Neuron (in vitro differentiated cells): Measurements from ENCODE around the gene NLRP4.
A peak's percentile ranks its signal among the peaks of the same experiment; 100 is the strongest.

ENCODE experiments used
- H2AFZ ChIP-seq: one replicate; pipeline ENCODE4 v1.6.1; 2013; ENCODE audit warnings: low read depth, mild to moderate bottlenecking, inconsistent platforms, low read length, moderate library complexity
- H3K27me3 ChIP-seq: one replicate; pipeline ENCODE4 v1.6.1; 2013; ENCODE audit warnings: low read length; ENCODE audit not compliant: insufficient read depth
- H3K36me3 ChIP-seq: one replicate; pipeline ENCODE4 v1.6.1; 2013; ENCODE audit warnings: low read length; ENCODE audit not compliant: insufficient read depth
- H3K4me1 ChIP-seq: one replicate; pipeline ENCODE4 v1.6.1; 2013; ENCODE audit warnings: low read length; ENCODE audit not compliant: insufficient read depth
- H3K4me3 ChIP-seq: 2 replicates; pipeline ENCODE4 v1.5.1; 2013; ENCODE audit warnings: mild to moderate bottlenecking, low read length, moderate library complexity
- H3K9me3 ChIP-seq: one replicate; pipeline ENCODE4 v1.6.1; 2013; ENCODE audit warnings: low read length

NLRP4 gene

DNA sequence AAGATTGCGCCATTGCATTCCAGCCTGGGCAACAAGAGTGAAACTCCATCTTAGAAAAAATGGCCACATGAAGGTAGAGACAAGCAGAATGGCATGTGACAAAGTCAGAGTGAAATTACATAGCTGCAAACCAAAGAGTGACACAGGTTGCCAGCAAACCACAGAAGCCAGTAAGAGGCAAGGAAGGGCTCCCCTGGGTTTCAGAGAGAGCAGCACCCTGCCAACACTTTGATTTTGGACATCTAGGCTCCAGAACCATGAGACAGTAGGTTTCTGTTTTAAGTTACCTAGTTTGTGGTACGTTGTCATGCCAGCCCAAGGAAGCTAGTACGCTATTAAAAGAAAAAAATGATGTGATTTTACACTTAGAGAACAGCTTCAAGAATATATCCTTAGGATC is 1.9 kb downstream of the NLRP4 start:
- Histone ChIP-seq H3K4me3 (no peak overlapping the region), H3K9me3 (peaks cover 2% of the 10 kb centered on the region), H2AFZ (no peak overlapping the region), H3K36me3 (no peaks in the 10 kb centered on the region), H3K4me1 (no peaks in the 10 kb centered on the region), H3K27me3 (peaks cover 2% of the 10 kb centered on the region)

DNA sequence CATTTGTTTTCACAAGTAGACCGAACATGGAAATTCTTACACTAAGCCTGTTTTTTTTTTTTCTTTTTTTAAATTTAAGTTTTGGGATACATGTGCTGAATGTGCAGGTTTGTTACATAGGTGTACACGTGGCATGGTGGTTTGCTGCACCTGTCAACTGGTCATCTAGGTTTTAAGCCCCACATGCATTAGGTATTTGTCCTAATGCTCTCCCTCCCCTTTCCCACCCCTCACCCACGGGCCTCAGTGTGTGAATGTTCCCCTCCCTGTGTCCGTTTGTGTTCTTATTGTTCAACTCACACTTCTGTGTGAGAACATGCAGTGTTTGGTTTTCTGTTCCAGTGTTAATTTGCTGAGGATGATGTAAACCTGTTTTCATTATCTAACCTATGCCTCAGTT is 2.6 kb downstream of the NLRP4 start:
- H3K4me3 ChIP-seq: no peak overlapping the region
- peaks cover 2% of the 10 kb centered on the region for H3K9me3 ChIP-seq
- no peaks in the 10 kb centered on the region for H3K36me3 ChIP-seq
- no peaks in the 10 kb centered on the region for H3K4me1 ChIP-seq
- H3K27me3 ChIP-seq: peaks cover 2% of the 10 kb centered on the region
- H2AFZ ChIP-seq: no peak overlapping the region

DNA sequence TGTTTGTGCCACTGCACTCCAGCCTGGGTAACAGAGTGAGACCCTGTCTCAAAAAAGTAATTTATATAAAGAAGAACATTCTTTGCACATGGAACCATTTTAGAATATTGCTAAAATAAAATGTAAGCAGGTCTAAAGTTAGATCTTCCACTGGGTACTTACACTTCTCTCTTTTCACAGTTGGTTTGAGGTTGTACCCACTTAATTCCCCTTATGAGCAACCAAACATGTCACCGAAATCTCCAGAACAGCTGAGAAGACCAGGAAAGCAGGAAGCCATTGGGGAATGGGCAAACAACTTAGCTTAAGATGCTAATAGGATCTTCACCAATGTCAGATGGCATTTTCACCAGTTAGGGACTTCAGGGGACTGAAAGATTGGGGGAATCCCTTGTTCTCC is 18.8 kb downstream of the NLRP4 start:
- Histone ChIP-seq H3K27me3 (peaks cover 3% of the 10 kb centered on the region), H3K4me1 (no peaks in the 10 kb centered on the region), H3K4me3 (no peak overlapping the region), H2AFZ (no peak overlapping the region), H3K36me3 (no peaks in the 10 kb centered on the region), H3K9me3 (peaks cover 4% of the 10 kb centered on the region)

DNA sequence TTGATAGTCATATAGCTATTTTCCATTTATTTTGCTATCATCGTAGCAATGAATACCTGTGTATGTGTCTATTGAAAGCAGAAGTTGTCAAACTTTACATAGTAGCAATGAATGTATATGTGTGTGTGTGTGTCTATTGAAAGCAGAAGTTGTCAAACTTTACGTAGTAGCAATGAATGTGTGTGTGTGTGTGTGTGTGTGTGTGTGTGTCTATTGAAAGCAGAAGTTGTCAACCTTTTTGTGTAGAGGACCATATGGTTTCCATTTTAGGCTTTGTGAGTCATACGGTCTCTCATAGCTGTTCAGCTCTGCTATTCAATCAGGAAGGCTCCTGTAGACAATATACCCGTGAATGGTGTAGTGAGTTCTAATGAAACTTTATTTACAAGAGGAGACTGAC is 20.8 kb downstream of the NLRP4 start:
- H3K4me3 ChIP-seq: no peak overlapping the region
- no peaks in the 10 kb centered on the region for H3K4me1 ChIP-seq
- H3K9me3 ChIP-seq: peaks cover 4% of the 10 kb centered on the region

DNA sequence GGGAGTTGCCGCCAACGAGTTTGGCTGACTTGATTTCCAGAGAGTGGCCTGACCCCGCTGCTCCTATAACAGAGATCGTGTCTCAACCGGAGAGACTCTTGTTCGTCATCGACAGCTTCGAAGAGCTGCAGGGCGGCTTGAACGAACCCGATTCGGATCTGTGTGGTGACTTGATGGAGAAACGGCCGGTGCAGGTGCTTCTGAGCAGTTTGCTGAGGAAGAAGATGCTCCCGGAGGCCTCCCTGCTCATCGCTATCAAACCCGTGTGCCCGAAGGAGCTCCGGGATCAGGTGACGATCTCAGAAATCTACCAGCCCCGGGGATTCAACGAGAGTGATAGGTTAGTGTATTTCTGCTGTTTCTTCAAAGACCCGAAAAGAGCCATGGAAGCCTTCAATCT is 21.6 kb downstream of the NLRP4 start:
- Histone ChIP-seq H2AFZ (no peak overlapping the region), H3K4me3 (no peak overlapping the region), H3K4me1 (no peaks in the 10 kb centered on the region), H3K27me3 (peaks cover 6% of the 10 kb centered on the region), H3K36me3 (no peaks in the 10 kb centered on the region), H3K9me3 (peaks cover 4% of the 10 kb centered on the region)

More for the DNA sequence above, 20.8 kb downstream of the NLRP4 start:
- Histone ChIP-seq H2AFZ (no peak overlapping the region), H3K36me3 (no peaks in the 10 kb centered on the region), H3K27me3 (peaks cover 6% of the 10 kb centered on the region)

DNA sequence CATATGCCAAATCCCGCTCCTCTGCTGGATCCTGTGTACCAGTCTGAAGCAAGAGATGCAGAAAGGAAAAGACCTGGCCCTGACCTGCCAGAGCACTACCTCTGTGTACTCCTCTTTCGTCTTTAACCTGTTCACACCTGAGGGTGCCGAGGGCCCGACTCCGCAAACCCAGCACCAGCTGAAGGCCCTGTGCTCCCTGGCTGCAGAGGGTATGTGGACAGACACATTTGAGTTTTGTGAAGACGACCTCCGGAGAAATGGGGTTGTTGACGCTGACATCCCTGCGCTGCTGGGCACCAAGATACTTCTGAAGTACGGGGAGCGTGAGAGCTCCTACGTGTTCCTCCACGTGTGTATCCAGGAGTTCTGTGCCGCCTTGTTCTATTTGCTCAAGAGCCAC is 22.1 kb downstream of the NLRP4 start:
- peaks cover 4% of the 10 kb centered on the region for H3K9me3 ChIP-seq
- H3K36me3 ChIP-seq: no peaks in the 10 kb centered on the region
- H3K4me3 ChIP-seq: no peak overlapping the region
- peaks cover 6% of the 10 kb centered on the region for H3K27me3 ChIP-seq
- H2AFZ ChIP-seq: no peak overlapping the region
- no peaks in the 10 kb centered on the region for H3K4me1 ChIP-seq

- no peaks in the 10 kb centered on the region for H3K36me3 ChIP-seq
- H3K4me3 ChIP-seq: no peak overlapping the region
- no peaks in the 10 kb centered on the region for H3K4me1 ChIP-seq
- H2AFZ ChIP-seq: no peak overlapping the region
- H3K9me3 ChIP-seq: peaks cover 4% of the 10 kb centered on the region
- H3K27me3 ChIP-seq: peaks cover 6% of the 10 kb centered on the region
Observed at GRCh38 chr19:55858969-55859368, 22.6 kb downstream of the NLRP4 start.

- Histone ChIP-seq H2AFZ (no peak overlapping the region), H3K36me3 (no peaks in the 10 kb centered on the region), H3K9me3 (no peaks in the 10 kb centered on the region), H3K4me3 (no peak overlapping the region), H3K4me1 (no peaks in the 10 kb centered on the region), H3K27me3 (no peaks in the 10 kb centered on the region)
Observed at GRCh38 chr19:55866521-55866920, 30.2 kb downstream of the NLRP4 start.

DNA sequence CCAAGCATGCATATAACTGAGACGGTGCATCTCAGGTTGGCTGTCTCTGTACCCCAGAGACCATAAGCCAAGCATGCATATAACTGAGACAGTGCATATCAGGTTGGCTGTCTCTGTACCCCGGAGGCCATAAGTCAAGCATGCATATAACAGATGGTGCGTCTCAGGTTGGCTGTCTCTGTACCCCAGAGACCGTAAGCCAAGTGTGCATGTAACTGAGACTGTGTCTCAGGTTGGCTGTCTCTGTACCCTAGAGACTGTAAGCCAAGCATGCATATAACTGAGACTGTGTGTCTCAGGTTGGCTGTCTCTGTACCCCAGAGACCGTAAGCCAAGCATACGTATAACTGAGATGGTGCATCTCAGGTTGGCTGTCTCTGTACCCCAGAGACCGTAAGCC is 30.8 kb downstream of the NLRP4 start:
- Histone ChIP-seq H2AFZ (no peak overlapping the region), H3K9me3 (no peaks in the 10 kb centered on the region), H3K27me3 (no peaks in the 10 kb centered on the region), H3K36me3 (no peaks in the 10 kb centered on the region), H3K4me1 (no peaks in the 10 kb centered on the region), H3K4me3 (no peak overlapping the region)

- H3K36me3 ChIP-seq: no peaks in the 10 kb centered on the region
- H3K9me3 ChIP-seq: no peaks in the 10 kb centered on the region
- H2AFZ ChIP-seq: no peak overlapping the region
- H3K4me3 ChIP-seq: no peak overlapping the region
- no peaks in the 10 kb centered on the region for H3K4me1 ChIP-seq
- no peaks in the 10 kb centered on the region for H3K27me3 ChIP-seq
Observed at GRCh38 chr19:55870736-55871135, 34.4 kb downstream of the NLRP4 start.

DNA sequence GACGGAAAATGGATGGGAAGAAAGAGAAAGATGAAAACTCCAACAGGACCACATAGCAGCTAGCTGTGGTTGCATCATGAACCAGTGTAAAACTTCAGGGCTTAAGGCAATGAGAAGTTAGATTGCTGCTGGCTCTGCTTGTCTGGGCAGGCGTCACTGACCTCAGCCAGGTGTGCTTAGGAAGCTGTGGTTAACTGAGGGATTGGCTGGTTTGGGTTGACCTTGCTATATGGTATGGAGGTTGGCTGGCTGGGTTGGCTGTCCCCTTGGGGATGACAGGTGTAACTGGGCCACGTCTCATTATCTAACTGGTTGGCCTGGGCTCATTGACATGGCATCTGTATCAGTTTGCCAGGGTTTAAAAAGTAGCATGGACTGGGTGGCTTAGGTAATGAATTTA is 40.9 kb downstream of the NLRP4 start:
- Histone ChIP-seq H3K4me3 (no peak overlapping the region), H3K27me3 (no peaks in the 10 kb centered on the region), H3K4me1 (no peaks in the 10 kb centered on the region), H3K9me3 (no peaks in the 10 kb centered on the region), H2AFZ (no peak overlapping the region), H3K36me3 (no peaks in the 10 kb centered on the region)

DNA sequence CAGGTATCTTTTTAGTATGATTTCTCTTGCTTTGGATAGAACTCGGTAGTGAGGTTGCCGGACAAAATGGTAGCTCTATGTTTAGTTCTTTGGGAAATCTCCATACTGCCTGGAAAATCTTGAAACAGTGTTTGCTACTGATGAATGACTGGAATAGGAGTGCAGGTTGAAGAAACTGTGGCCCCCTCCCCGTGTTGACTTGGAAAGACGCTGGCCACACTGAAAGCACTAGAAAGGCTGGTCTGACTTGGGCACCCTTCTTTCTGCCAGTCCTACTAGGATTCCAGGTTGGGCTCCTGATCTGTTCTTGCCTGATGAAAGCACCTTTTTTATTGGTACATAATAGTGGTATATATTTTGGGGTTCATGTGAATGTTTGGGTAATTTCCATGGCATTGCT is 46.3 kb downstream of the NLRP4 start:
- no peaks in the 10 kb centered on the region for H3K4me1 ChIP-seq
- H3K36me3 ChIP-seq: no peaks in the 10 kb centered on the region
- no peaks in the 10 kb centered on the region for H3K9me3 ChIP-seq
- no peak overlapping the region for H2AFZ ChIP-seq
- peaks cover 2% of the 10 kb centered on the region for H3K27me3 ChIP-seq
- H3K4me3 ChIP-seq: no peak overlapping the region

DNA sequence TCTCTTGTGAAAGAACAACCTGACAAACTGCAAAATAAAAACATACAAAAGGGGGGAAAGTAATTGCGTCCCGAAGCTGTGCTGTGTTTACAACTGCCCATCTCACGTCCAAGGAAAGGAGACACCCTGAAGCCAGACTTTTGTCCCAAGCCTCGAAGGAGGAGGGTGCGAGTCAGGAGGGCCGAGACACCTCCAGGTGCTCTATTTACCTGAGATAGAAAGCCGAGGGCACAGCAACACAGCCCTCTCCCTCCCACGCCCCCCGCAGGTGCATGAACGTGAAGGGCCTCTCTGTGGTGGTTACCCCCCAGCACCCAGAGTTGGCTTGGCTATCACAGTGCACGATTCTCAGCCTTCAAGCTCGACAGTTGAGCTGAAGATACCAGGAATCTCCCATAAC is 62.6 kb downstream of the NLRP4 start:
- Histone ChIP-seq H3K36me3 (no peaks in the 10 kb centered on the region), H2AFZ (no peak overlapping the region), H3K27me3 (no peaks in the 10 kb centered on the region), H3K9me3 (no peaks in the 10 kb centered on the region), H3K4me3 (no peak overlapping the region), H3K4me1 (peaks cover 9% of the 10 kb centered on the region)

DNA sequence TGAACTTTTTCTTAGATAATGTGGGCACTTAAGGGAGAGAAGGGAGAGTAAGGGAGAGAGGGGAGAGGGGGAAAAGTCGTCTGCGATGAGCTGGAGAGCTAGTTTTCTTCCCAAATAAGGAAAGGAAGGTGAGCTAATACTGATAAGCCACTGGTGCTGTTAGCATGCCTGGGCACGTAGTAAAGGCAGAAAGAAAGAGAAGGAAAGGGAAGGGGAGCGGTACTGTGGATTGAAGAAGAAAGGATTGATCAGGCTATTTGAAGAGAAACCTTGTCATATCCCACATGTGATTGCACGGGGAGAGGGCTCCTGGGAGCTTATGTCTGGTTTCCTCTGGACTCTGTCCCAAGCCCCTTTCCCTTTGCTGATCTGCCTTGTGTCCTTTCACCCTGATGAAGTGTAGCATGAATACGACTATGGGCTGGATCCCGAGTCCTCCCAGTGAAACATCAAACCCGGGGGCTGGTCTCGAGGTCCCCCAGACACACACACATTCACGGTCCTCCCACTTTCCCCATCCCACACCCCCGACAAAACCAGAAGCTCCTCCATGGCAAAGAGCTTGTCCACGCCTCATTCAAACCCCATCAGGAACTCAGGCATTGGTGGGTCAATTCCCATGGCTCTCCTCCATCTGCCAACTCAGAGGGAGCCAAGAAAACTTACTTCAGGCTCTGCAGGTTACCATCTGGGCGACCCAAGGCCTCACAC is 65.2 kb downstream of the NLRP4 start:
- peak overlapping the region; percentile 10 for H2AFZ ChIP-seq
- no peaks in the 10 kb centered on the region for H3K36me3 ChIP-seq
- no peaks in the 10 kb centered on the region for H3K9me3 ChIP-seq
- peaks cover 9% of the 10 kb centered on the region for H3K4me1 ChIP-seq
- no peaks in the 10 kb centered on the region for H3K27me3 ChIP-seq
- no peak overlapping the region for H3K4me3 ChIP-seq
